ENCODE data around the gene TMIGD3.

TMIGD3 gene

DNA sequence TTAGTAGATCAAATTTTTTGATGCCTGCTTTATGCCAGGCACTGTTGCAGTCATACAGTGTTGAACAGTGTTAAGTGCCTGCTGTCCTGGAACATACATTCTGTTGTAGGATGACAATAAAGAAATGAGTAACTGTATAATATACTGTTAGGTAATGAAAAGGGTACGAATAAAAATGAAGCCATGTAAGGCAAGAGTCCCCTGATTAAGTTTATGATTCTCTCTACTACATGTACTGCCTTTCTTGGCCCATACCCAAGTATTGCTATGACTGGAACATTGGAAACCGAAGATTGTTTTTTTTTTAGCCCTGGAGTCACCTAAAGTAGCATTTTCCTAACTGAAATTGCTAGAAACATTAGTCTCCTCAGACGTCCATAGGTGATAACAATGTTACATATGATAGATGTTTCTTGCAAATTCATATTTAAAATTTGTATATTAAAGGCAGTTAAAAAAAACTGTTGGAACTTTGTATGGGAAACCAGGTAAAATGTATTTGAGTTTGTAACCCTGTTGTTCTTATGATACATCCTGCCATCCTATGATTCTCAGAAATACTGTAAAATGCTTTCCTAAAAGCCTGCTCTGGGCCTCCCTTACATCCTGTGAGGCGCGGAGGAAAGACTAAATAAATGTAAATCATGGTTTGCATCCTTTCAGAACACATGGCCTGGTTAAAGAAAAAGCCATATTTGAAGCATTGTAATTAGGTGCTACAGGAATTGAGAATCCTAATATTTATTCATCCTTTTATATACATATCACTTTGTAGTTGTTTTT, 48.4 kb downstream of the TMIGD3 start:
- H3K36me3 ChIP-seq (ENCODE audit: low read length): peaks cover 53% of the 10 kb centered on the region

GRCh38 chr1:111453706-111454105, 49.7 kb downstream of the TMIGD3 start:
- H3K27ac ChIP-seq (ENCODE audit: low read depth, low read length): no peak overlapping the region
- no peak overlapping the region for H3K9ac ChIP-seq (ENCODE audit: low read length)
- H3K4me2 ChIP-seq (ENCODE audit: low read depth, low read length, poor library complexity, severe bottlenecking): no peak overlapping the region
- H2AFZ ChIP-seq (ENCODE audit: low read depth, low read length, severe bottlenecking): no peak overlapping the region
- no peaks in the 10 kb centered on the region for H4K20me1 ChIP-seq (ENCODE audit: low read depth, low read length)
- no peaks in the 10 kb centered on the region for H3K9me3 ChIP-seq (ENCODE audit: insufficient read depth, low read length)
- peaks cover 66% of the 10 kb centered on the region for H3K79me2 ChIP-seq (ENCODE audit: insufficient read depth, low read length)
- TF ChIP-seq, protein P1, sequence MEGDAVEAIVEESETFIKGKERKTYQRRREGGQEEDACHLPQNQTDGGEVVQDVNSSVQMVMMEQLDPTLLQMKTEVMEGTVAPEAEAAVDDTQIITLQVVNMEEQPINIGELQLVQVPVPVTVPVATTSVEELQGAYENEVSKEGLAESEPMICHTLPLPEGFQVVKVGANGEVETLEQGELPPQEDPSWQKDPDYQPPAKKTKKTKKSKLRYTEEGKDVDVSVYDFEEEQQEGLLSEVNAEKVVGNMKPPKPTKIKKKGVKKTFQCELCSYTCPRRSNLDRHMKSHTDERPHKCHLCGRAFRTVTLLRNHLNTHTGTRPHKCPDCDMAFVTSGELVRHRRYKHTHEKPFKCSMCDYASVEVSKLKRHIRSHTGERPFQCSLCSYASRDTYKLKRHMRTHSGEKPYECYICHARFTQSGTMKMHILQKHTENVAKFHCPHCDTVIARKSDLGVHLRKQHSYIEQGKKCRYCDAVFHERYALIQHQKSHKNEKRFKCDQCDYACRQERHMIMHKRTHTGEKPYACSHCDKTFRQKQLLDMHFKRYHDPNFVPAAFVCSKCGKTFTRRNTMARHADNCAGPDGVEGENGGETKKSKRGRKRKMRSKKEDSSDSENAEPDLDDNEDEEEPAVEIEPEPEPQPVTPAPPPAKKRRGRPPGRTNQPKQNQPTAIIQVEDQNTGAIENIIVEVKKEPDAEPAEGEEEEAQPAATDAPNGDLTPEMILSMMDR (IDR thresholded peaks at IDR 0.05; ENCODE audit: insufficient read depth, low read length, poor library complexity, severe bottlenecking): no peak
- no peak for TF ChIP-seq EZH2phosphoT487 (conservative IDR thresholded peaks at IDR 0.05; ENCODE audit: low read length)
- no peaks in the 10 kb centered on the region for H3K9me2 ChIP-seq (replicated peaks; ENCODE audit: insufficient read depth, low read length)
- H3K27me3 ChIP-seq (ENCODE audit: low read length): no peaks in the 10 kb centered on the region
- no peak overlapping the region for H3K4me3 ChIP-seq (ENCODE audit: insufficient read depth, low read length, poor library complexity, severe bottlenecking)
- peaks cover 44% of the 10 kb centered on the region for H3K36me3 ChIP-seq (ENCODE audit: low read length)
- peaks cover 4% of the 10 kb centered on the region; the same call in 1 of the 2 replicates for H3F3A ChIP-seq (ENCODE audit: insufficient read depth)

More for the DNA sequence above, 48.4 kb downstream of the TMIGD3 start:
- Histone ChIP-seq H3K4me2 (ENCODE audit: low read depth, low read length, poor library complexity, severe bottlenecking) (no peak overlapping the region), H3K9me2 (replicated peaks; ENCODE audit: insufficient read depth, low read length) (no peaks in the 10 kb centered on the region), H3K4me3 (ENCODE audit: insufficient read depth, low read length, poor library complexity, severe bottlenecking) (no peak overlapping the region), H3K9me3 (ENCODE audit: insufficient read depth, low read length) (no peaks in the 10 kb centered on the region), H3K9ac (ENCODE audit: low read length) (no peak overlapping the region), H4K20me1 (ENCODE audit: low read depth, low read length) (no peaks in the 10 kb centered on the region), H3K79me2 (ENCODE audit: insufficient read depth, low read length) (peaks cover 54% of the 10 kb centered on the region), H2AFZ (ENCODE audit: low read depth, low read length, severe bottlenecking) (no peak overlapping the region), H3K27me3 (ENCODE audit: low read length) (no peaks in the 10 kb centered on the region), H3K27ac (ENCODE audit: low read depth, low read length) (no peak overlapping the region), H3F3A (ENCODE audit: insufficient read depth) (peaks cover 4% of the 10 kb centered on the region; the same call in 1 of the 2 replicates)
- TF ChIP-seq EZH2phosphoT487 (conservative IDR thresholded peaks at IDR 0.05; ENCODE audit: low read length): no peak
- TF ChIP-seq, protein P1 (IDR thresholded peaks at IDR 0.05; ENCODE audit: insufficient read depth, low read length, poor library complexity, severe bottlenecking): no peak

- Histone ChIP-seq H3K27me3 (ENCODE audit: low read length) (no peaks in the 10 kb centered on the region), H4K20me1 (ENCODE audit: low read depth, low read length) (no peaks in the 10 kb centered on the region), H3K27ac (ENCODE audit: low read depth, low read length) (no peak overlapping the region), H3K9me3 (ENCODE audit: insufficient read depth, low read length) (no peaks in the 10 kb centered on the region), H2AFZ (ENCODE audit: low read depth, low read length, severe bottlenecking) (no peak overlapping the region), H3K4me3 (ENCODE audit: insufficient read depth, low read length, poor library complexity, severe bottlenecking) (no peak overlapping the region), H3K9ac (ENCODE audit: low read length) (no peak overlapping the region), H3K36me3 (ENCODE audit: low read length) (peaks cover 36% of the 10 kb centered on the region), H3F3A (ENCODE audit: insufficient read depth) (peaks cover 4% of the 10 kb centered on the region; the same call in 1 of the 2 replicates), H3K4me2 (ENCODE audit: low read depth, low read length, poor library complexity, severe bottlenecking) (no peak overlapping the region), H3K9me2 (replicated peaks; ENCODE audit: insufficient read depth, low read length) (no peaks in the 10 kb centered on the region), H3K79me2 (ENCODE audit: insufficient read depth, low read length) (peaks cover 74% of the 10 kb centered on the region)
- no peak for TF ChIP-seq EZH2phosphoT487 (conservative IDR thresholded peaks at IDR 0.05; ENCODE audit: low read length)
These were observed 50.9 kb downstream of the TMIGD3 start for GRCh38 chr1:111452581-111452980.

- Histone ChIP-seq H3K4me3 (ENCODE audit: insufficient read depth, low read length, poor library complexity, severe bottlenecking) (peak overlapping the region; percentile 98), H3K27me3 (ENCODE audit: low read length) (no peaks in the 10 kb centered on the region), H2AFZ (ENCODE audit: low read depth, low read length, severe bottlenecking) (no peak overlapping the region), H3K36me3 (ENCODE audit: low read length) (peaks cover 15% of the 10 kb centered on the region; the same call in 1 of the 2 replicates), H3K27ac (ENCODE audit: low read depth, low read length) (no peak overlapping the region), H3K4me2 (ENCODE audit: low read depth, low read length, poor library complexity, severe bottlenecking) (peak overlapping the region; percentile 77), H3K9ac (ENCODE audit: low read length) (peak overlapping the region; percentile 93), H3F3A (ENCODE audit: insufficient read depth) (no peaks in the 10 kb centered on the region), H3K79me2 (ENCODE audit: insufficient read depth, low read length) (peaks cover 93% of the 10 kb centered on the region), H3K9me2 (replicated peaks; ENCODE audit: insufficient read depth, low read length) (no peaks in the 10 kb centered on the region), H4K20me1 (ENCODE audit: low read depth, low read length) (no peaks in the 10 kb centered on the region; the same call in 1 of the 2 replicates), H3K9me3 (ENCODE audit: insufficient read depth, low read length) (no peaks in the 10 kb centered on the region)
- TF ChIP-seq, protein P1 (IDR thresholded peaks at IDR 0.05; ENCODE audit: insufficient read depth, low read length, poor library complexity, severe bottlenecking): no peak
- TF ChIP-seq EZH2phosphoT487 (conservative IDR thresholded peaks at IDR 0.05; ENCODE audit: low read length): no peak
These were observed 53.2 kb downstream of the TMIGD3 start for GRCh38 chr1:111450185-111450584.
